Karpas-422 (cell line): ENCODE results near the gene ASPM. TPM values are rescaled to one million over a fixed set of nuclear protein-coding genes. Genes with fewer than 3 reads are reported as not detected.

Experiments used
- DNase-seq: peaks from one replicate; pipeline ENCODE4 v3.0.0-alpha.2; 2015
- H2AFZ ChIP-seq: fragments of 200-600 bp; sonication (generic); 2 replicates; pipeline ENCODE4 v1.6.1; 2014; ENCODE audit warnings: antibody characterized with exemption, low read length, mixed read lengths
- H3K27ac ChIP-seq: fragments of 200-600 bp; sonication (generic); 2 replicates; pipeline ENCODE4 v1.5.1; 2014; ENCODE audit warnings: mild to moderate bottlenecking, low read length, moderate library complexity
- H3K27me3 ChIP-seq: fragments of 200-600 bp; sonication (generic); 2 replicates; pipeline ENCODE4 v1.6.1; 2014; ENCODE audit warnings: low read length, mixed read lengths
- H3K36me3 ChIP-seq: fragments of 200-600 bp; sonication (generic); 2 replicates; pipeline ENCODE4 v1.6.1; 2014; ENCODE audit warnings: low read length, mixed read lengths; ENCODE audit not compliant: insufficient read depth
- H3K4me1 ChIP-seq: fragments of 200-600 bp; sonication (generic); 2 replicates; pipeline ENCODE4 v1.6.1; 2014; ENCODE audit warnings: mild to moderate bottlenecking, low read length, mixed read lengths
- H3K4me2 ChIP-seq: fragments of 200-600 bp; sonication (generic); 2 replicates; pipeline ENCODE4 v1.6.1; 2014; ENCODE audit warnings: low read length, low read depth, mild to moderate bottlenecking; ENCODE audit not compliant: poor library complexity, severe bottlenecking
- H3K4me3 ChIP-seq: fragments of 200-600 bp; sonication (generic); 2 replicates; pipeline ENCODE4 v1.5.1; 2014; ENCODE audit warnings: mild to moderate bottlenecking, antibody characterized with exemption, low read length, mixed read lengths
- H3K79me2 ChIP-seq: fragments of 200-600 bp; sonication (generic); 2 replicates; pipeline ENCODE4 v1.6.1; 2014; ENCODE audit warnings: mild to moderate bottlenecking, low read length, mixed read lengths
- H3K9ac ChIP-seq: fragments of 200-600 bp; sonication (generic); 2 replicates; pipeline ENCODE4 v1.6.0; 2014; ENCODE audit warnings: low read length
- H3K9me2 ChIP-seq: fragments of 200-600 bp; sonication (generic), shearing (Covaris generic); replicated peaks from 2 replicates; pipeline ENCODE4 v1.6.0; 2014; ENCODE audit warnings: mild to moderate bottlenecking, low read length, moderate library complexity; ENCODE audit not compliant: insufficient read depth
- H3K9me3 ChIP-seq: fragments of 300-700, 200-600 bp; sonication (generic); 2 replicates; pipeline ENCODE4 v1.6.1; 2014; ENCODE audit warnings: low read length, mixed read lengths
- H4K20me1 ChIP-seq: fragments of 200-600 bp; sonication (generic); 2 replicates; pipeline ENCODE4 v1.6.1; 2014; ENCODE audit warnings: mild to moderate bottlenecking, antibody characterized with exemption, low read length, low read depth; ENCODE audit not compliant: insufficient read depth
- total RNA-seq: library from RNA; depleted of rRNA; stranded (reverse); fragments of >200 nt; shearing (Covaris generic); gene quantifications from 2 replicates; pipeline ENCODE4 v1.2.3, GENCODE V29; 2014; ENCODE audit warnings: low replicate concordance

The ASPM gene
- total RNA-seq, 1 experiment from 2014 or later: 53.4 TPM

- H3K9me3 ChIP-seq: no peaks in the 10 kb centered on the region
- no peak overlapping the region for H2AFZ ChIP-seq
- DNase-seq: no peak
- H3K4me2 ChIP-seq: no peak overlapping the region
- H3K9me2 ChIP-seq: no peaks in the 10 kb centered on the region
- H3K36me3 ChIP-seq: peaks cover 55% of the 10 kb centered on the region
- H3K9ac ChIP-seq: no peak overlapping the region
- no peak overlapping the region for H3K4me3 ChIP-seq
- peaks cover 75% of the 10 kb centered on the region for H3K79me2 ChIP-seq
- no peaks in the 10 kb centered on the region for H4K20me1 ChIP-seq
- H3K4me1 ChIP-seq: peaks cover 12% of the 10 kb centered on the region
- no peak overlapping the region for H3K27ac ChIP-seq
- no peaks in the 10 kb centered on the region for H3K27me3 ChIP-seq
These were observed 9.1 kb downstream of the ASPM start for GRCh38 chr1:197137322-197137721.

GRCh38 chr1:197130677-197131304, 15.7 kb downstream of the ASPM start:
- H3K4me2 ChIP-seq: no peak overlapping the region
- no peaks in the 10 kb centered on the region for H3K9me3 ChIP-seq
- no peaks in the 10 kb centered on the region for H3K4me1 ChIP-seq
- H3K27ac ChIP-seq: no peak overlapping the region
- no peak overlapping the region for H2AFZ ChIP-seq
- no peak overlapping the region for H3K4me3 ChIP-seq
- H3K9me2 ChIP-seq: no peaks in the 10 kb centered on the region
- H3K36me3 ChIP-seq: peaks cover 71% of the 10 kb centered on the region
- no peaks in the 10 kb centered on the region for H3K27me3 ChIP-seq
- peaks cover 29% of the 10 kb centered on the region for H3K79me2 ChIP-seq
- no peaks in the 10 kb centered on the region for H4K20me1 ChIP-seq
- DNase-seq: no peak
- no peak overlapping the region for H3K9ac ChIP-seq

- no peaks in the 10 kb centered on the region for H3K27me3 ChIP-seq
- no peak overlapping the region for H3K27ac ChIP-seq
- H3K4me3 ChIP-seq: no peak overlapping the region
- H3K36me3 ChIP-seq: peaks cover 68% of the 10 kb centered on the region
- peaks cover 23% of the 10 kb centered on the region for H3K79me2 ChIP-seq
- H3K4me2 ChIP-seq: no peak overlapping the region
- no peaks in the 10 kb centered on the region for H3K9me3 ChIP-seq
- DNase-seq: no peak
- H4K20me1 ChIP-seq: no peaks in the 10 kb centered on the region
- no peaks in the 10 kb centered on the region for H3K9me2 ChIP-seq
- H2AFZ ChIP-seq: no peak overlapping the region
- H3K9ac ChIP-seq: no peak overlapping the region
- no peaks in the 10 kb centered on the region for H3K4me1 ChIP-seq
These were observed 16.8 kb downstream of the ASPM start for GRCh38 chr1:197129698-197130097.

- H3K4me1 ChIP-seq: no peaks in the 10 kb centered on the region; the same call in 1 of the 2 replicates
- no peak overlapping the region for H3K4me2 ChIP-seq
- H4K20me1 ChIP-seq: no peaks in the 10 kb centered on the region
- H3K79me2 ChIP-seq: peaks cover 19% of the 10 kb centered on the region
- no peaks in the 10 kb centered on the region for H3K9me3 ChIP-seq
- no peak overlapping the region for H3K27ac ChIP-seq
- no peaks in the 10 kb centered on the region for H3K9me2 ChIP-seq
- H3K27me3 ChIP-seq: no peaks in the 10 kb centered on the region
- H3K36me3 ChIP-seq: peaks cover 77% of the 10 kb centered on the region
- DNase-seq: no peak
- no peak overlapping the region for H3K4me3 ChIP-seq
- no peak overlapping the region for H2AFZ ChIP-seq
- H3K9ac ChIP-seq: no peak overlapping the region
These were observed 19.1 kb downstream of the ASPM start for GRCh38 chr1:197127246-197127912.

DNA sequence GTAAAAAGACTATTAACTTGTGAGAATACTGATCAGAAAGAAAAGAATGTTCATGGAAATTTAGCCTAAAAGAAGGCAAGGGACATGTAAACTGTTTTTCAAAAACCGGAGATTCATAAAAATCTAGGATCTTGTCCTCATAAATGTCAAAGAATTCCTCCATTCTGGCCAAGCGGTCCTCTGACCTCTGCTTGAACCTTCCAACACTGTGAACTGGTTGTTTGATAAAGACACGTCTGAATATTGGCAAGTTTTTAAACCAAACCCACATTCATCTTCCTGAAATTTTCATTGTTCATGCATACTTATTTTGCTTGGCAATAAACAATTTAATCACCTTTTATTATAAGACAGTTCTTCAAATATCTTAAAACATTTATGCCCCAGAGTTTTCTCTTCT, 19.8 kb downstream of the ASPM start:
- no peak for DNase-seq
- no peak overlapping the region for H3K4me2 ChIP-seq
- H3K27me3 ChIP-seq: no peaks in the 10 kb centered on the region
- no peak overlapping the region for H3K4me3 ChIP-seq
- H3K27ac ChIP-seq: no peak overlapping the region
- no peak overlapping the region for H2AFZ ChIP-seq
- no peaks in the 10 kb centered on the region for H4K20me1 ChIP-seq
- H3K79me2 ChIP-seq: peaks cover 24% of the 10 kb centered on the region
- no peak overlapping the region for H3K9ac ChIP-seq
- H3K9me2 ChIP-seq: no peaks in the 10 kb centered on the region
- H3K36me3 ChIP-seq: peaks cover 81% of the 10 kb centered on the region
- no peaks in the 10 kb centered on the region for H3K9me3 ChIP-seq
- no peaks in the 10 kb centered on the region; the same call in 1 of the 2 replicates for H3K4me1 ChIP-seq

DNA sequence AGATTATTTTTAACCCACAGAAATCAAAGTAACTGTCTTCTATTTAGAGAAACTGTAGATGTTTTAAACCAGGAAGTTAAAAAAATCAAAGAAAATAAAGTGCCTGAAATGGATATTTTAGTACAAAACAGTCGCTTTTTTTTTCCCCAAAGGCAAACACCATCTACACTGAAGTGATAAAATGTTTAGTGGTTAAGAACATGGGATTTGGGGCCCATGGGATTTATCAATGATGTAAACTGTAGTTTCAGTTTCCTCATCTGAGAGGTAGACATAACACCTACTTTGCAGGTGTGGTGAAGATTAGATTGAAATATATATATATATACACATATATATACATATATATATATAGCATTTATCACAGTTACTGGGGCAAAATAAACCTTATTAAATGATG, 22.1 kb downstream of the ASPM start:
- Histone ChIP-seq H3K4me1 (no peaks in the 10 kb centered on the region; the same call in 1 of the 2 replicates), H3K36me3 (peaks cover 82% of the 10 kb centered on the region), H4K20me1 (no peaks in the 10 kb centered on the region), H3K9me3 (no peaks in the 10 kb centered on the region), H3K9ac (no peak overlapping the region), H3K4me3 (no peak overlapping the region), H3K9me2 (no peaks in the 10 kb centered on the region), H3K79me2 (peaks cover 34% of the 10 kb centered on the region), H3K4me2 (no peak overlapping the region), H3K27me3 (no peaks in the 10 kb centered on the region), H3K27ac (no peak overlapping the region), H2AFZ (no peak overlapping the region)
- DNase-seq: no peak

- no peak overlapping the region for H2AFZ ChIP-seq
- no peak overlapping the region for H3K4me2 ChIP-seq
- no peaks in the 10 kb centered on the region for H4K20me1 ChIP-seq
- peaks cover 85% of the 10 kb centered on the region for H3K36me3 ChIP-seq
- H3K27ac ChIP-seq: no peak overlapping the region
- no peaks in the 10 kb centered on the region for H3K4me1 ChIP-seq
- no peak overlapping the region for H3K4me3 ChIP-seq
- H3K9me3 ChIP-seq: no peaks in the 10 kb centered on the region
- DNase-seq: no peak
- H3K9ac ChIP-seq: no peak overlapping the region
- H3K79me2 ChIP-seq: peaks cover 37% of the 10 kb centered on the region
- H3K9me2 ChIP-seq: no peaks in the 10 kb centered on the region
- H3K27me3 ChIP-seq: no peaks in the 10 kb centered on the region
These were observed 30.3 kb downstream of the ASPM start for GRCh38 chr1:197116156-197116555.

GRCh38 chr1:197106869-197107268, 39.6 kb downstream of the ASPM start:
- Histone ChIP-seq H3K9ac (no peak overlapping the region), H3K79me2 (peaks cover 54% of the 10 kb centered on the region), H4K20me1 (no peaks in the 10 kb centered on the region), H3K27ac (no peak overlapping the region), H3K9me3 (no peaks in the 10 kb centered on the region), H3K4me2 (no peak overlapping the region), H3K9me2 (no peaks in the 10 kb centered on the region), H3K27me3 (no peaks in the 10 kb centered on the region), H2AFZ (no peak overlapping the region), H3K4me1 (no peaks in the 10 kb centered on the region), H3K4me3 (no peak overlapping the region), H3K36me3 (peaks cover 78% of the 10 kb centered on the region)
- DNase-seq: no peak
